Naive thymus-derived CD4-positive, alpha-beta T cell (primary cell): Measurements from ENCODE around the gene CD300LB. TPM values are rescaled to one million over a fixed set of nuclear protein-coding genes. Genes with fewer than 3 reads are reported as not detected.
"Not testable (repeated sequence)": the region's sequence is repeated elsewhere in the genome, so short reads cannot be mapped to it uniquely, and the experiment has no call there.

Source experiments
- ATAC-seq: fragments of 150-1000 bp; cut with Tn5 transposase; 2 replicates; pipeline ENCODE4 v1.10.0; 2021; ENCODE audit warnings: mild to moderate bottlenecking, moderate library complexity
- CTCF ChIA-PET: fragments of 350-600 bp; sonication (Branson Sonifier 250); formaldehyde crosslinking; loops from one replicate; lab custom pipeline; 2021; ENCODE audit warnings: antibody characterized with exemption; lab: Charles Lee
- POLR2A ChIA-PET: fragments of 350-600 bp; sonication (Branson Sonifier 250); formaldehyde crosslinking; loops from one replicate; lab custom pipeline; 2021; ENCODE audit warnings: antibody characterized with exemption, inconsistent platforms; lab: Charles Lee
- DNase-seq, 9 donors: peaks; one replicate each; pipeline versions ENCODE4 v3.0.0 to v3.0.0-alpha.2; 2020 to 2022; ENCODE audit warnings: mixed read lengths in 1 of 9
- H3K27ac ChIP-seq: one replicate; pipeline ENCODE4 v1.7.0; 2013; ENCODE audit warnings: mild to moderate bottlenecking, low read depth, low read length, moderate library complexity
- H3K27me3 ChIP-seq, 2 donors: one replicate each; pipeline ENCODE4 v1.7.0; 2013; ENCODE audit warnings: low read length in 2 of 2, mild to moderate bottlenecking in 2 of 2, moderate library complexity in 2 of 2; ENCODE audit not compliant: control insufficient read depth in 2 of 2, insufficient read depth in 2 of 2
- H3K36me3 ChIP-seq, 3 experiments: 1 replicate in 2 of 3; 2 replicates in 1 of 3; pipeline ENCODE4 v1.7.0; 2013; ENCODE audit warnings: low read length in 3 of 3, mild to moderate bottlenecking in 3 of 3, moderate library complexity in 1 of 3; ENCODE audit not compliant: insufficient read depth in 3 of 3, control insufficient read depth in 2 of 3
- H3K4me1 ChIP-seq, 2 donors: one replicate each; pipeline ENCODE4 v1.7.0; 2013; ENCODE audit warnings: low read length in 2 of 2, mild to moderate bottlenecking in 2 of 2, moderate library complexity in 1 of 2; ENCODE audit not compliant: control insufficient read depth in 2 of 2, insufficient read depth in 2 of 2
- H3K4me3 ChIP-seq: 2 replicates; pipeline ENCODE4 v1.7.0; 2013; ENCODE audit warnings: mild to moderate bottlenecking, low read length
- H3K9me3 ChIP-seq, 3 experiments: 1 replicate in 2 of 3; 2 replicates in 1 of 3; pipeline ENCODE4 v1.7.0; 2013; ENCODE audit warnings: low read length in 3 of 3; ENCODE audit not compliant: control insufficient read depth in 2 of 3
- H3K27ac Mint-ChIP-seq, 9 donors: one replicate each; pipeline ENCODE4 v1.8.0; 2020 to 2022; ENCODE audit warnings: mixed read lengths in 9 of 9, mild to moderate bottlenecking in 8 of 9, moderate library complexity in 5 of 9, inconsistent platforms in 2 of 9
- H3K27me3 Mint-ChIP-seq, 5 donors: one replicate each; pipeline ENCODE4 v1.8.0; 2021 to 2022; ENCODE audit warnings: mixed read lengths in 5 of 5, mild to moderate bottlenecking in 1 of 5
- H3K36me3 Mint-ChIP-seq, 5 donors: one replicate each; pipeline ENCODE4 v1.8.0; 2020 to 2022; ENCODE audit warnings: mixed read lengths in 5 of 5, mild to moderate bottlenecking in 3 of 5, inconsistent platforms in 1 of 5
- H3K4me1 Mint-ChIP-seq, 7 donors: one replicate each; pipeline ENCODE4 v1.8.0; 2020 to 2022; ENCODE audit warnings: mixed read lengths in 7 of 7, mild to moderate bottlenecking in 3 of 7, inconsistent platforms in 1 of 7
- H3K4me3 Mint-ChIP-seq, 10 donors: one replicate each; pipeline ENCODE4 v1.8.0; 2020 to 2022; ENCODE audit warnings: mild to moderate bottlenecking in 10 of 10, mixed read lengths in 10 of 10, moderate library complexity in 6 of 10, inconsistent platforms in 2 of 10
- H3K9me3 Mint-ChIP-seq, 11 donors: one replicate each; pipeline ENCODE4 v1.8.0; 2020 to 2022; ENCODE audit warnings: mixed read lengths in 11 of 11, mild to moderate bottlenecking in 4 of 11, inconsistent platforms in 1 of 11, moderate library complexity in 1 of 11
- intact Hi-C, 2 donors: fragments of 100-400 bp; cut with micrococcal nuclease; formaldehyde crosslinking; loops; one replicate each; pipeline ENCODE4 v1.15.1; 2023
- polyA plus RNA-seq, 2 donors: library from polyadenylated mRNA; unstranded; fragments of 300-500 nt; fragmentation: Illumina TruSeq; gene quantifications; one replicate each; pipeline ENCODE4 v1.2.3, GENCODE V29; 2021
- total RNA-seq, 6 experiments: library from RNA in 5 of 6; stranded (reverse) in 5 of 6; gene quantifications; 1 replicate in 5 of 6; 2 replicates in 1 of 6; pipeline ENCODE4 v1.2.3 and lab custom pipeline; 2021 to 2026

The CD300LB gene
- total RNA-seq (10 to 100 TPM in 1 of 5 experiments, 1 to 10 TPM in 1, under 1 TPM in 2, not detected in 1; 0.27 to 23.9 (median 2.0) TPM), polyA plus RNA-seq (not detected), total RNA-seq (lab: John Stamatoyannopoulos, UW) (not detected)

GRCh38 chr17:74531231-74531761 is at the start of gene CD300LB:
TSS of gene CD300LB (minus strand) at chr17:74531475. CDS start at chr17:74531350, 125 bp downstream.
- DNase-seq (peak in 1 of 9 donors; percentile 15), ATAC-seq (peak; percentile 18)
- no peaks in the 10 kb centered on the region for H3K36me3 Mint-ChIP-seq
- Histone ChIP-seq H3K4me3 (no peak within 1 kb of the TSS), H3K36me3 (no peaks in the 10 kb centered on the region), H3K27me3 (peaks cover 0 to 4% of the 10 kb centered on the region in 2 donors), H3K27ac (no peak within 1 kb of the TSS), H3K4me1 (no peaks in the 10 kb centered on the region), H3K9me3 (no peaks in the 10 kb centered on the region)
- H3K4me3 Mint-ChIP-seq: peak within 1 kb of the TSS in 2 of 10 donors; percentile 9 to 20
- ChIA-PET POLR2A (no interaction called here), CTCF (interaction anchor here (1.4 kb wide), 1 partner anchor 152 kb away, joined by 4 read pairs; no protein-coding TSS in a partner anchor)
- peaks cover 0 to 2% (median 0%) of the 10 kb centered on the region in 11 donors for H3K9me3 Mint-ChIP-seq
- H3K27ac Mint-ChIP-seq: no peak within 1 kb of the TSS
- peaks cover 26 to 55% (median 44%) of the 10 kb centered on the region in 5 donors for H3K27me3 Mint-ChIP-seq
- intact Hi-C loops: loop anchor here in 1 of 2 donors (5.0 kb wide), 1 partner anchor 319 kb away; the partner anchor contains the start of gene TTYH2
- H3K4me1 Mint-ChIP-seq: peaks cover 3 to 15% (median 6%) of the 10 kb centered on the region in 7 donors

- no peak for ATAC-seq
- CTCF ChIA-PET: no interaction called here
- H3K4me1 Mint-ChIP-seq: peaks cover 10 to 21% (median 18%) of the 10 kb centered on the region in 7 donors
- H3K9me3 ChIP-seq: no peaks in the 10 kb centered on the region
- no peak overlapping the region for H3K4me3 ChIP-seq
- no peaks in the 10 kb centered on the region for H3K27me3 ChIP-seq
- H3K36me3 Mint-ChIP-seq: peaks cover 0 to 9% (median 2%) of the 10 kb centered on the region in 5 donors
- H3K4me1 ChIP-seq: peaks cover 0 to 4% of the 10 kb centered on the region in 2 donors
- DNase-seq: no peak
- intact Hi-C loops: no loop called here
- POLR2A ChIA-PET: no interaction called here
- H3K9me3 Mint-ChIP-seq: peaks cover 0 to 9% (median 4%) of the 10 kb centered on the region in 11 donors
- peaks cover 5 to 9% (median 6%) of the 10 kb centered on the region in 5 donors for H3K27me3 Mint-ChIP-seq
- H3K4me3 Mint-ChIP-seq: peak overlapping the region in 3 of 10 donors; percentile 17 to 54 (median 26)
- H3K27ac ChIP-seq: no peak overlapping the region
- H3K27ac Mint-ChIP-seq: peak overlapping the region in 1 of 9 donors; percentile 71
- H3K36me3 ChIP-seq: no peaks in the 10 kb centered on the region
Observed at GRCh38 chr17:74579900-74580299, 48.6 kb upstream of the CD300LB start.

GRCh38 chr17:74578979-74579378 is 47.7 kb upstream of the CD300LB start:
- H3K4me3 ChIP-seq: no peak overlapping the region
- Mint-ChIP-seq H3K27me3 (peaks cover 5 to 12% (median 7%) of the 10 kb centered on the region in 5 donors), H3K4me3 (peak overlapping the region in 2 of 10 donors; percentile 2 to 54)

GRCh38 chr17:74574489-74575142 is 43.3 kb upstream of the CD300LB start:
- peak overlapping the region in 1 of 9 donors; percentile 46 for H3K27ac Mint-ChIP-seq
- no peaks in the 10 kb centered on the region for H3K9me3 ChIP-seq
- H3K27me3 Mint-ChIP-seq: peaks cover 7 to 18% (median 12%) of the 10 kb centered on the region in 5 donors
- intact Hi-C loops: no loop called here
- no peak for ATAC-seq
- H3K36me3 ChIP-seq: no peaks in the 10 kb centered on the region
- H3K4me3 Mint-ChIP-seq: no peak overlapping the region
- H3K4me1 ChIP-seq: no peaks in the 10 kb centered on the region
- DNase-seq: no peak
- H3K4me3 ChIP-seq: no peak overlapping the region
- ChIA-PET POLR2A (no interaction called here), CTCF (no interaction called here)
- H3K4me1 Mint-ChIP-seq: peaks cover 3 to 9% (median 6%) of the 10 kb centered on the region in 7 donors
- H3K27me3 ChIP-seq: no peaks in the 10 kb centered on the region
- peaks cover 0 to 4% (median 0%) of the 10 kb centered on the region in 11 donors for H3K9me3 Mint-ChIP-seq
- H3K36me3 Mint-ChIP-seq: peaks cover 0 to 6% (median 0%) of the 10 kb centered on the region in 5 donors
- no peak overlapping the region for H3K27ac ChIP-seq

More at GRCh38 chr17:74578979-74579378, 47.7 kb upstream of the CD300LB start:
- Histone ChIP-seq H3K36me3 (no peaks in the 10 kb centered on the region), H3K27ac (no peak overlapping the region), H3K27me3 (no peaks in the 10 kb centered on the region), H3K4me1 (peaks cover 0 to 4% of the 10 kb centered on the region in 2 donors), H3K9me3 (no peaks in the 10 kb centered on the region)
- DNase-seq (no peak), ATAC-seq (no peak)
- H3K27ac Mint-ChIP-seq: peak overlapping the region in 2 of 9 donors; percentile 5 to 15
- CTCF ChIA-PET: no interaction called here
- POLR2A ChIA-PET: no interaction called here
- peaks cover 0 to 6% (median 0%) of the 10 kb centered on the region in 5 donors for H3K36me3 Mint-ChIP-seq
- peaks cover 10 to 21% (median 18%) of the 10 kb centered on the region in 7 donors for H3K4me1 Mint-ChIP-seq
- H3K9me3 Mint-ChIP-seq: peaks cover 0 to 4% (median 0%) of the 10 kb centered on the region in 11 donors
- intact Hi-C loops: no loop called here

GRCh38 chr17:74573635-74574034 is 42.4 kb upstream of the CD300LB start:
- H3K4me3 Mint-ChIP-seq, H3K4me1 ChIP-seq, H3K27ac Mint-ChIP-seq, POLR2A ChIA-PET, H3K9me3 ChIP-seq, H3K27me3 ChIP-seq, H3K27ac ChIP-seq, CTCF ChIA-PET, intact Hi-C loops, DNase-seq, ATAC-seq, H3K4me1 Mint-ChIP-seq, H3K4me3 ChIP-seq, H3K36me3 ChIP-seq, H3K9me3 Mint-ChIP-seq, H3K36me3 Mint-ChIP-seq: not testable (repeated sequence)
- peaks cover 12 to 27% (median 18%) of the 10 kb centered on the region in 5 donors for H3K27me3 Mint-ChIP-seq

- H3K9me3 Mint-ChIP-seq: peaks cover 0 to 4% (median 0%) of the 10 kb centered on the region in 11 donors
- H3K4me3 Mint-ChIP-seq: no peak overlapping the region
- peaks cover 0 to 13% (median 6%) of the 10 kb centered on the region in 7 donors for H3K4me1 Mint-ChIP-seq
- Histone ChIP-seq H3K27me3 (no peaks in the 10 kb centered on the region), H3K36me3 (no peaks in the 10 kb centered on the region), H3K4me3 (no peak overlapping the region), H3K27ac (no peak overlapping the region), H3K9me3 (no peaks in the 10 kb centered on the region), H3K4me1 (no peaks in the 10 kb centered on the region)
- DNase-seq: no peak
- H3K36me3 Mint-ChIP-seq: no peaks in the 10 kb centered on the region
- CTCF ChIA-PET: no interaction called here
- POLR2A ChIA-PET: no interaction called here
- no peak for ATAC-seq
- H3K27ac Mint-ChIP-seq: no peak overlapping the region
- peaks cover 17 to 28% (median 23%) of the 10 kb centered on the region in 5 donors for H3K27me3 Mint-ChIP-seq
- intact Hi-C loops: no loop called here
Observed at GRCh38 chr17:74573169-74573568, 41.9 kb upstream of the CD300LB start.
